Measurements from ENCODE around the gene STXBP6.

DNA sequence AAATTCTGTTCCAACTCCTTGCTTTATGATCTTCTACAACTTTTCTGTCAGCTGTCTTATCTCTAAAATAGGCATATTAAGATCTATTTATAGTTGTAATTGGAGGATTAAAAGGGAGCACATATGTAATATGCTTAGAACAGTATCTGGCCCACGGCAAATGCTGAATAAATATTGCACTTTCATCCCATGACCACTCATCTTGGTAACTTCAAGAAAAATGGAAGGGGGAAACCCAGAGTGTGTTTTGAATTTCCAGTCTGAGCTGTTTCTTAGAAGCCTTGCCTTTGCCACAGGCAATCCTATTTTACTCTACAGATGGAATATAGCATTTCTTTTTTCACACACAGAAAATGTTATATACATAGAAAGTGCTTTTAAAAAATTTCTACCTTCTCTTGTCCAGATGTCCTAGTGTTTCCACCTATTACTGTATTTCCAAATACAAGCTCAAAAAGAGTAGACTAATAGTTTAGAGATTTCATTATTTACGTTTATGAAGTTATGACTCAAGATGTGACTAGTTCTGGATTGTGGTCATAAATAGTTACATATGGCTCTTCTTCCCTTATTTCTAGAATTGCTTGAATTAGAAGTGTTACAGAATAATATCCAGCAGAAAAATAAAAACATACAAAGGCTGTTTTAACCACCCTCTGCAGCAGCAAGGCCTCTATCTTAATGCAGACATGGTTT, 6.2 kb upstream of the STXBP6 start:
- TF ChIP-seq, protein P1, sequence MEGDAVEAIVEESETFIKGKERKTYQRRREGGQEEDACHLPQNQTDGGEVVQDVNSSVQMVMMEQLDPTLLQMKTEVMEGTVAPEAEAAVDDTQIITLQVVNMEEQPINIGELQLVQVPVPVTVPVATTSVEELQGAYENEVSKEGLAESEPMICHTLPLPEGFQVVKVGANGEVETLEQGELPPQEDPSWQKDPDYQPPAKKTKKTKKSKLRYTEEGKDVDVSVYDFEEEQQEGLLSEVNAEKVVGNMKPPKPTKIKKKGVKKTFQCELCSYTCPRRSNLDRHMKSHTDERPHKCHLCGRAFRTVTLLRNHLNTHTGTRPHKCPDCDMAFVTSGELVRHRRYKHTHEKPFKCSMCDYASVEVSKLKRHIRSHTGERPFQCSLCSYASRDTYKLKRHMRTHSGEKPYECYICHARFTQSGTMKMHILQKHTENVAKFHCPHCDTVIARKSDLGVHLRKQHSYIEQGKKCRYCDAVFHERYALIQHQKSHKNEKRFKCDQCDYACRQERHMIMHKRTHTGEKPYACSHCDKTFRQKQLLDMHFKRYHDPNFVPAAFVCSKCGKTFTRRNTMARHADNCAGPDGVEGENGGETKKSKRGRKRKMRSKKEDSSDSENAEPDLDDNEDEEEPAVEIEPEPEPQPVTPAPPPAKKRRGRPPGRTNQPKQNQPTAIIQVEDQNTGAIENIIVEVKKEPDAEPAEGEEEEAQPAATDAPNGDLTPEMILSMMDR (IDR thresholded peaks at IDR 0.05), result no peak
- TF ChIP-seq POLR2A (IDR thresholded peaks at IDR 0.05) (no peak), EP300 (IDR thresholded peaks at IDR 0.05) (no peak)
